ENCODE results near the gene ALDOA.
"Not testable (repeated sequence)": the region's sequence is repeated elsewhere in the genome, so short reads cannot be mapped to it uniquely, and the experiment has no call there.

Gene ALDOA

DNA sequence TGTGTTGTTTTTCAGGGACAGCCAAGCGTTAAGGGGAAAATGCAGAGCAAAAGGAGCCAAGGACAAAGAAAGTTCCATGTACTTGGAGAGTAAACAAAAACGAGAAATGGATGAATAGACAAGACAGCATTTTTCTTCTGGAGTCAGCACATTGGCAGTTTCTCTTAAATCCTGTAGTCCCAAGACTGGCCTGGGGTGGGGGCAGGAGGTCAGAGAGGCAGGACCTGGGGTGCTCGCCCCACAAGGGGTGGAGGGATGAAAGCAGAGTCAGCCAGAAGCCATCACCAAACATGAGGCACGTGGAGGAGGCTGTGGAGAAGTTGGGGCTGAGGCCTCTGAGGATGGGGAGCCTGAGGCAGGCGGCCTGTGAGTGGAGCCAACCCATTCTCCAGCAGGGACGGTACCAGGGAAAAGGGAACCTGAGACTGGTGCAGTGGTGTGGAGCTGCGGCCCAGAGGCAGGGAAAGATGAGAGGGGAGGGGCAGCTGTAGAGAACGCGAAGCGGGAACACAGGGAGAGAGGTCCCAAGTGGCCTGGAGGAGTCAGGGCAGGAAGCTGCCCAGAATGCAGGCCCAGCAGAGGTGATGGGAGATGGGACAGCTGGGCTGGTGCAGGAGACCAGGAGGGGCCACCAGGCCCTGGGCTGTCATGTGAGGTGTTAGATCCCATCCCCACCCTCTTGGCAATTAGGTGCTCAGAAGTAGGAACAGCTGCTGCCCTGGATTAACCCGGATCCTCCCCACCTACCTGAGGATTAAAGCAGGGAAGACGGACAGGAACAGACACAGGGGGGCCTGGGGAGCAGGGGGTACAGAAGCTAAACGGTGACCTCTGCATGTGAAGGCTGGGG, 37.7 kb upstream of the ALDOA start:
- no peak overlapping the region for H3K4me3 ChIP-seq (ENCODE audit: low read length)
- no peaks in the 10 kb centered on the region for H3K4me1 ChIP-seq (ENCODE audit: control insufficient read depth, insufficient read depth, low read length)
- H3K4me2 ChIP-seq (ENCODE audit: low read length) = no peak overlapping the region
- H3K27me3 ChIP-seq (ENCODE audit: control insufficient read depth, insufficient read depth, low read length) = peaks cover 67% of the 10 kb centered on the region
- H3K36me3 ChIP-seq (ENCODE audit: insufficient read depth, low read length) = no peaks in the 10 kb centered on the region
- H3K9me3 ChIP-seq (replicated peaks; ENCODE audit: low read length) = no peaks in the 10 kb centered on the region
- no peak overlapping the region for H3K9ac ChIP-seq (ENCODE audit: low read depth, low read length)

DNA sequence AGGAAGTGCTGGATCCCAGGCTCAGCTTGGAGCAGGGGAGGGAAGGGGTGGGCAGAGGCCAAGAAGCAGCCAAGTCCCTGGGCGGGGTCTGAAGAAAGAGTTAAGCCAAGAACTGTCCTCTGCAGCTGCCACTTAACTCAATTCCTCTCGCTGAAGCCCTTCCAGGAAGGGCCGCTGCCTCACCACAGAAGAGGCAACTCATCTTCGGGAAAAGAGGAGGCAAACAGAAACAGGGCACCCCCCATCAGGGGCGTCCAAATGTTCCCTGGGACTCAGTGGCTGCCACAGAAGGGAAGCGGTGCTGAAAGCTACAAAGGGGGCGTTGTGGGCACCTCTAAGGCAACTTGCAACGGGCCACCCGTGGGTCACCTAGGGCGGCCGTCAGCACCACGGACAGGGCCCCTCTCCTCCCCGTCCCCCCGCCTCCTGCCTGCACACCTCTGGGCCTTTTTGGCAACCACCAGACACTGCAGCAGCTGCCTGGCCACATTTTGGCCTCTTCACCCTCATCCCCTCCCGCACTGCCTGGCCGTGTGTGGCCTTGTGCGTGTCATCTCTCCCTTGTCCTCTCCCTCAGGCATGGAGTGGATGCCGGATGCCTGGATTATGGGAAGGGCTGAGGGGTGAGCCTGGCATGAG, 37.0 kb upstream of the ALDOA start:
- H3K27me3 ChIP-seq (ENCODE audit: control insufficient read depth, insufficient read depth, low read length) = peaks cover 63% of the 10 kb centered on the region
- H3K4me1 ChIP-seq (ENCODE audit: control insufficient read depth, insufficient read depth, low read length) = no peaks in the 10 kb centered on the region
- no peak overlapping the region for H3K4me3 ChIP-seq (ENCODE audit: low read length)
- no peaks in the 10 kb centered on the region for H3K36me3 ChIP-seq (ENCODE audit: insufficient read depth, low read length)
- no peaks in the 10 kb centered on the region for H3K9me3 ChIP-seq (replicated peaks; ENCODE audit: low read length)
- no peak overlapping the region for H3K4me2 ChIP-seq (ENCODE audit: low read length)
- no peak overlapping the region for H3K9ac ChIP-seq (ENCODE audit: low read depth, low read length)

GRCh38 chr16:30030011-30030685, 35.4 kb upstream of the ALDOA start:
- H3K36me3 ChIP-seq (ENCODE audit: insufficient read depth, low read length) = no peaks in the 10 kb centered on the region
- no peak overlapping the region for H3K4me2 ChIP-seq (ENCODE audit: low read length)
- no peaks in the 10 kb centered on the region for H3K4me1 ChIP-seq (ENCODE audit: control insufficient read depth, insufficient read depth, low read length)
- H3K4me3 ChIP-seq (ENCODE audit: low read length) = no peak overlapping the region
- no peak overlapping the region for H3K9ac ChIP-seq (ENCODE audit: low read depth, low read length)
- H3K9me3 ChIP-seq (replicated peaks; ENCODE audit: low read length) = no peaks in the 10 kb centered on the region
- peaks cover 61% of the 10 kb centered on the region for H3K27me3 ChIP-seq (ENCODE audit: control insufficient read depth, insufficient read depth, low read length)

DNA sequence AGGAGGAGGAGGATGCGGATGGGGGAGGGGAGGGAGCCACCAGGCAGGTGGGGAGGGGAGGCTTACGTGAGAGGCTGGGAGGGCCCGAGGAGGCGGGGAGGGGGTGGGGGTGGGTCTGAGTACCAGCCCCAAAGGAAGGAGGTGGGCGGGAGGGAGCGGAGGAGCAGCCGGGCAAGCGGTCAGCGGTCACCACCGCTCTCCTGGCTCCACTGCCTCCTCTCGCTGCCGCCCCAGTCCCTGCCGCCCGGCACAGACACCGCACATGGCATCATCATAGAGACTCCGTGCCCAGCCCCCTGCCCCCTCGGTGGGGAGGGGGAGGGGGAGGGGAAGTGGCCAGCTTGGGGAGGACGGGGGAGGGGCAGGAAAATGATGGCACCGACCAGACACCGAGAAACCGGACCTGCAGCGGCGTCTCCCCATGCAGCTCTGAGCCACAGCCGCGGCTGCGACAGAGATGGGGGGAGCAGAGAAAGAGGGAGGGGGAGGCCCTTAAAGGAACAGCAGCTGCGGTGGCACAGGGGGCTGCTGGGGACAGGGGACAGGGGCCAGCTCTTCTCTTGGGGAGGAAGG, 34.6 kb upstream of the ALDOA start, which contains the start of gene TLCD3B:
Gene TLCD3B (minus strand): TSS at position 431 of the 573 bp plus-strand sequence. CDS start 744 bp downstream, outside the sequence.
- H3K4me3 ChIP-seq (ENCODE audit: low read length) = no peak within 1 kb of the TSS
- no peaks in the 10 kb centered on the region for H3K9me3 ChIP-seq (replicated peaks; ENCODE audit: low read length)
- H3K9ac ChIP-seq (ENCODE audit: low read depth, low read length) = no peak within 1 kb of the TSS
- H3K4me2 ChIP-seq (ENCODE audit: low read length) = no peak within 1 kb of the TSS
- no peaks in the 10 kb centered on the region for H3K4me1 ChIP-seq (ENCODE audit: control insufficient read depth, insufficient read depth, low read length)
- H3K36me3 ChIP-seq (ENCODE audit: insufficient read depth, low read length) = no peaks in the 10 kb centered on the region
- H3K27me3 ChIP-seq (ENCODE audit: control insufficient read depth, insufficient read depth, low read length) = peaks cover 61% of the 10 kb centered on the region

DNA sequence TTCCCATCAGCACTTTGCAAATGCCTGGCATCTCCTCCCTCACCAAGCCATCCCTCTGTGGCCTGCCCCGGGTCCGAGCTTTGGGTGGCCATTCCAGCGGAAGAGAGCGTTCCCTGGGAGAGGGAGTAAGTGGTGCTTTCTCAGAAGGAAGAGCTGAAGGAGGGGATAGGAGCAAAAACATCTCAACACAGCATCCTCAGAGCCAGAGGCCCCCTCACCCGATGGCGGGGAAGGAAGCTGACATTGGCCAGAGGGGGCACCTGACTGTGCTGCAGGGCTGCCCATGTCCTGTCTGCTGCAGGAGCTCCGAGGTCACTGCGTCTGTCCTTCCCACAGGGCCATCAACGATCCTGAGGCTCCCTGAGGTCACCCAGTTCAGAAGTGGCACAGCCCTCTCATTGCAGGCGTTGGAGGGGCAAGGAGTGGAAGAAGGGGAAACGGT, 34.1 kb upstream of the ALDOA start:
- Histone ChIP-seq H3K9ac (ENCODE audit: low read depth, low read length) (no peak overlapping the region), H3K4me2 (ENCODE audit: low read length) (no peak overlapping the region)

DNA sequence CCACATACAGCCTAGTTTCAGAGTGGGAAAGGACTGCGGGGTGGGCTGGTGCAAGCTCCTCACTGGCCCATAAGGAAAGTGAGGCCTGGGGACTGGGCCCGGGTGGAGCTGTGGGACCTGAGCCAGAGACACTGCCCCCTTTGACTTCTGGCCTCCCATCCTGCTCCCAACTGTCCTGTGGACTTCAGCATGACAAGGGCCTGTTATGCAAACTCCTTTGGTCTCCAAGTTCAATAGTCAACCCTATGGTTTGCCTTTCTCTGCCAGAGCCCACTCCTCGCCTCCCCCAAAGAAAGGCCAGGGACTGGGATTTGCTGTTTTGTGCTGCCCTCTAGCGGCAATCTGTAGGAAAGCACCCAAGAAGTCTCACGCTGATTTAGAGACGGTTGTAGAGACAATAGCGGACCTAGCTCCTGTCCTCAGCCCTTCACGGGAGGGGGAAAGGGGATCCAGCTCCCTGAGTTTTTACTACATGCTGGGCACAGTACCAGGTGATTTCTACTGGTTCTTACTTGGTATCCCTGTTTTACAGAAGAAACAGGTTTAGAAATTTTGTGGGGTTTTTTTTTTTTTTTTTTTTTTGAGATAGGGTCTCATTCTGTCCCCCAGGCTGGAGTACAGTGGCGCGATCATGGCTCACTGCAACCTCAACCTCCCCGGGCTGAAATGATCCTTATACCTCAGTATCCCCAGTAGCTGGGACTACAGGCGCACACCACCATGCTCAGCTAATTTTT, 33.3 kb upstream of the ALDOA start:
- no peak overlapping the region for H3K4me3 ChIP-seq (ENCODE audit: low read length)
- H3K9me3 ChIP-seq (replicated peaks; ENCODE audit: low read length) = no peaks in the 10 kb centered on the region
- no peaks in the 10 kb centered on the region for H3K4me1 ChIP-seq (ENCODE audit: control insufficient read depth, insufficient read depth, low read length)
- H3K4me2 ChIP-seq (ENCODE audit: low read length) = no peak overlapping the region
- H3K27me3 ChIP-seq (ENCODE audit: control insufficient read depth, insufficient read depth, low read length) = peaks cover 62% of the 10 kb centered on the region
- no peak overlapping the region for H3K9ac ChIP-seq (ENCODE audit: low read depth, low read length)
- H3K36me3 ChIP-seq (ENCODE audit: insufficient read depth, low read length) = no peaks in the 10 kb centered on the region

More for the DNA sequence above, 34.1 kb upstream of the ALDOA start:
- Histone ChIP-seq H3K9me3 (replicated peaks; ENCODE audit: low read length) (no peaks in the 10 kb centered on the region), H3K27me3 (ENCODE audit: control insufficient read depth, insufficient read depth, low read length) (peaks cover 64% of the 10 kb centered on the region), H3K36me3 (ENCODE audit: insufficient read depth, low read length) (no peaks in the 10 kb centered on the region), H3K4me3 (ENCODE audit: low read length) (no peak overlapping the region), H3K4me1 (ENCODE audit: control insufficient read depth, insufficient read depth, low read length) (no peaks in the 10 kb centered on the region)

DNA sequence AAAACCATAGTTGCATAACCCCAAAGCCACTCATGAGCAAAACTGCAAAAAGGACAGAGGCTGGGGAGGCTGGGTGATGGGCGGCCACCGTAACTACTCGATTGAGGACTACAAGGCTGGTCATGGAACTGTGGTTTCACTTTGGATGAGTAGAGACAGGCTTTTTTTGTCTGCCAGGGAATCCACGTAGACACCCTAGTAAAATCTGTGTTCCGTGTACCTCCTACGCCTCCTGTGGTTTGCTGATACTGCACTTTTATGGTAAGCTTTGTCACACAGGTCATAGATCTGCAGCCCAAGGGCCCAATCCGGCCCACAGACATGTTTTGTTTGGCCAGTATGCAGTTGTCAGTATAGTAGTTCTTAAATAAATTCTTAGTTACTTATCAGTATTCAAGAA, 32.3 kb upstream of the ALDOA start:
- Histone ChIP-seq H3K4me1 (ENCODE audit: control insufficient read depth, insufficient read depth, low read length) (no peaks in the 10 kb centered on the region), H3K9ac (ENCODE audit: low read depth, low read length) (no peak overlapping the region), H3K36me3 (ENCODE audit: insufficient read depth, low read length) (no peaks in the 10 kb centered on the region), H3K9me3 (replicated peaks; ENCODE audit: low read length) (no peaks in the 10 kb centered on the region), H3K27me3 (ENCODE audit: control insufficient read depth, insufficient read depth, low read length) (peaks cover 56% of the 10 kb centered on the region), H3K4me2 (ENCODE audit: low read length) (no peak overlapping the region), H3K4me3 (ENCODE audit: low read length) (no peak overlapping the region)

DNA sequence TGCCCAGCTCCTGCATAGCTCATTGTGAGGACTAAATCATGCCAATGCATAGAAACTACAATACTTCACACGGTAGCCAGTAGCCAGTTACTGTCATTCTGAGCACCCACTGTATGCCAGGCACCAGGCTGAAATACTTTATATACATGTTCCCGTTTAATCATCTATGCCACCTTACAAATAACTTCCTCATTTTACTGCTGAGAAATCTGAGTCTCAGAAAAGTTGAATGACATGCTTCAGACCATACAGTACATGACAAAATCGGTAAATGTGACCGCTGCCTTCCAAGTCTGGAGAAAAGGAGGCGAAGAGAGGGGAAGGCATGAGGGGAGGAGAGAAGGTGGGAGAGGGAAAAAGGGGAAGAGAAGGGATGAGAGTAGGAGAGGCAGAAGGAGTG, 25.3 kb upstream of the ALDOA start:
- no peak overlapping the region for H3K4me2 ChIP-seq (ENCODE audit: low read length)
- no peak overlapping the region for H3K9ac ChIP-seq (ENCODE audit: low read depth, low read length)
- H3K4me1 ChIP-seq (ENCODE audit: control insufficient read depth, insufficient read depth, low read length) = no peaks in the 10 kb centered on the region
- no peak overlapping the region for H3K4me3 ChIP-seq (ENCODE audit: low read length)
- peaks cover 24% of the 10 kb centered on the region for H3K27me3 ChIP-seq (ENCODE audit: control insufficient read depth, insufficient read depth, low read length)
- no peaks in the 10 kb centered on the region for H3K36me3 ChIP-seq (ENCODE audit: insufficient read depth, low read length)
- H3K9me3 ChIP-seq (replicated peaks; ENCODE audit: low read length) = no peaks in the 10 kb centered on the region

DNA sequence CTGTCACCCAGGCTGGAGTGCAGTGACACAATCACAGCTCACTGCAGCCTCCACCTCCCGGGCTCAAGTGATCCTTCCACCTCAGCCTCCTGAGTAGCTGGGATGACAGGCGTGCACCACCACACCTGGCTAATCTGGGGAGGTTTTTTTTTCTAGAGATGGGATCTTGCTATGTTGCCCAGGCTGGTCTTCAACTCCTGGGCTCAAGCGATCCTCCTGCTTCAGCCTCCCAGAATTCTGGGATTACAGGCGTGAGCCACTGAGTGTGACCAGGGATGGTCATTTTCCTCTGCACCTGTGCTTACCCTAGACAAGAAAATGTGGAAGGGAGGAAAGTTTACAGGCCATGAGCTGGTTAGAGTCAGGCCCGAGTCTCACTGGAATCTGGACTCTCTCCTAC, 24.9 kb upstream of the ALDOA start:
- H3K9ac ChIP-seq (ENCODE audit: low read depth, low read length); H3K9me3 ChIP-seq (replicated peaks; ENCODE audit: low read length); H3K4me1 ChIP-seq (ENCODE audit: control insufficient read depth, insufficient read depth, low read length); H3K4me2 ChIP-seq (ENCODE audit: low read length); H3K36me3 ChIP-seq (ENCODE audit: insufficient read depth, low read length); H3K4me3 ChIP-seq (ENCODE audit: low read length): not testable (repeated sequence)
- peaks cover 21% of the 10 kb centered on the region for H3K27me3 ChIP-seq (ENCODE audit: control insufficient read depth, insufficient read depth, low read length)

DNA sequence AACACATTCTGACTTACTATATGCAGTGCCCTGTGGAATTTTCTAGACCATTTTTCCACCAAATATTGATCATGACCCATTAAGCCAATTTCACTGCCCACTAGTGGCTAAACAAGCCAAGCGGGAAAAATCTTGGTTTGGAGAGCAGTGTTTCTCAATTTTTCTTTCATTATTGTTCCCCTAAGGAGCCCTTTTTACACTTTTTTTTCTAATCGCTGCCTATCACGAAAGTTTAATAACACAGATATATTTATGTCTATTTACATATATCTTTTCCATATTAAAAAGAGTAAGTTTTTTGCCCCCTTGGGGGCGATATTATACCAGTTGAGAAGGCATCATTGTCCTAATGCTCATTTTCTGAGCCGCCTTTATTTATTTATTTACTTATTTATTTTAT, 23.7 kb upstream of the ALDOA start:
- Histone ChIP-seq H3K4me3 (ENCODE audit: low read length) (no peak overlapping the region), H3K27me3 (ENCODE audit: control insufficient read depth, insufficient read depth, low read length) (peaks cover 11% of the 10 kb centered on the region), H3K4me2 (ENCODE audit: low read length) (no peak overlapping the region), H3K4me1 (ENCODE audit: control insufficient read depth, insufficient read depth, low read length) (no peaks in the 10 kb centered on the region), H3K9ac (ENCODE audit: low read depth, low read length) (no peak overlapping the region), H3K9me3 (replicated peaks; ENCODE audit: low read length) (no peaks in the 10 kb centered on the region), H3K36me3 (ENCODE audit: insufficient read depth, low read length) (no peaks in the 10 kb centered on the region)

DNA sequence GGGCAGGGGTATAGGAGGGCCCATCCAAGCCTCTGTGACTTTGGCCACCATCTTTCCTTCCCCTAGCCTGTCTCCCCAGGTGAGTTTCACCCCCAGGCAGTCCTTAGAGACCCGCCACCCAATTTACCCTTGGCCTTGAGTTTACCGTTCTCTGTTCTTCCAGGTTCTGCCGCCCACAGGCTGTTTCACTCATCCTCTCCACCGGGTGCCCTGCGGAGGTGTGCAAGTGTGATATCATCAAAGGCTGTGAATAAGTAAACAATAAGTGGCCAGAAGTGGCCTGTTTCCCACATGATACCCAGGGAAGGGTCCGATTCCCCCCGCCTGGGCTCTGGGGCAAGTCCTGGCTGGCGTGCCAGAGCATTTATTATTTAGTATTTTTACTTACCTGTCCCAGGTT, 19.4 kb upstream of the ALDOA start:
- Histone ChIP-seq H3K9ac (ENCODE audit: low read depth, low read length) (no peak overlapping the region), H3K4me1 (ENCODE audit: control insufficient read depth, insufficient read depth, low read length) (no peaks in the 10 kb centered on the region), H3K9me3 (replicated peaks; ENCODE audit: low read length) (no peaks in the 10 kb centered on the region), H3K27me3 (ENCODE audit: control insufficient read depth, insufficient read depth, low read length) (peaks cover 7% of the 10 kb centered on the region), H3K36me3 (ENCODE audit: insufficient read depth, low read length) (no peaks in the 10 kb centered on the region), H3K4me2 (ENCODE audit: low read length) (no peak overlapping the region), H3K4me3 (ENCODE audit: low read length) (no peak overlapping the region)

Measured in skeletal muscle satellite cell (primary cell).